Measurements from ENCODE around the gene LRP1.

- TF ChIP-seq CTCF (conservative IDR thresholded peaks at IDR 0.05) (peak; percentile 90), ZFX (IDR thresholded peaks at IDR 0.05) (no peak)
Observed at GRCh38 chr12:57112492-57113294, 15.6 kb upstream of the LRP1 start.
